ENCODE data around the gene CSMD2.

Gene CSMD2

DNA sequence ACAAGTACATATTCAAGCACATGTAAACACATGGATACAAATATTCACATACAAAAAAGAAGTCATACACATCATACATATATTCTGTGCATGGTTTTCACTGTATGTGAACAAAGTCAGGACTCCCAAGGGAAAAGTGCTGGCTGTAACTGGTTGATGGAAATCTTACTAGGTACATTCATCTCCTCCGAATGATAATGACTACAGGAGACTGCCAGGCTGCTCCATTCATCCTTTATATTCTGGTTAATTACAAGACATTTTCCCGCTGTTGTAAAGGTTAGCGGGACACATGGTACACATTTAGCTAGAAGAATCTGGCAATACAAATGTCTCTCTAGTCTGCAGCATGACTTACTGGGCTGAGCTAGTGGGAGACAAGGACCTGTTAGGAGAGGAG is 327.4 kb downstream of the CSMD2 start:
- no peak overlapping the region for H3K27ac ChIP-seq (ENCODE audit: low read depth, low read length)
- H3K9me3 ChIP-seq (ENCODE audit: low read length), result no peaks in the 10 kb centered on the region
- no peak overlapping the region for H3K9ac ChIP-seq (ENCODE audit: low read length)
- no peak overlapping the region for H3K4me3 ChIP-seq (ENCODE audit: low read depth in 1 of 2, low read length in 2 of 2)
- H3K4me1 ChIP-seq (ENCODE audit: insufficient read depth, low read length), result no peaks in the 10 kb centered on the region
- H3K27me3 ChIP-seq (ENCODE audit: control insufficient read depth in 1 of 2, insufficient read depth in 2 of 2, low read length in 2 of 2), result no peaks in the 10 kb centered on the region
- no peaks in the 10 kb centered on the region for H3K36me3 ChIP-seq (ENCODE audit: insufficient read depth, low read length)

DNA sequence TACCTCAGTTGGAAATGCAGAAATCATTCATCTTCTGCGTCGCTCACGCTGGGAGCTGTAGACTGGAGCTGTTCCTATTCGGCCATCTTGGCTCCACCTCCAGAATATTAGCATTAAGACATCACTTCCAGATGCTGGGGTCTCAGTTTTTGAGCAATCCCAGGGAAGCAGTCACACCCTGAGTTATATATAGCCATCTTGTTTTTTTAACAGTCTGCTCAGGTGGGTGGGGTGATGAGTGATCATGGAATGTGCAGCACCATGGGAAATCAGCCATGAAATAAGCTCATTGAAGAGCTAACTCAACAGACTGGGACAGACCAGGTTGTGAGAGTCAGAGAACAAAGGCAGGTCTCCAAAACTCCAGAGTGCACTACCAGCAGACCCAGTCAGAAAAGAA is 328.1 kb downstream of the CSMD2 start:
- Histone ChIP-seq H3K27me3 (ENCODE audit: control insufficient read depth in 1 of 2, insufficient read depth in 2 of 2, low read length in 2 of 2) (no peaks in the 10 kb centered on the region), H3K27ac (ENCODE audit: low read depth, low read length) (no peak overlapping the region)

DNA sequence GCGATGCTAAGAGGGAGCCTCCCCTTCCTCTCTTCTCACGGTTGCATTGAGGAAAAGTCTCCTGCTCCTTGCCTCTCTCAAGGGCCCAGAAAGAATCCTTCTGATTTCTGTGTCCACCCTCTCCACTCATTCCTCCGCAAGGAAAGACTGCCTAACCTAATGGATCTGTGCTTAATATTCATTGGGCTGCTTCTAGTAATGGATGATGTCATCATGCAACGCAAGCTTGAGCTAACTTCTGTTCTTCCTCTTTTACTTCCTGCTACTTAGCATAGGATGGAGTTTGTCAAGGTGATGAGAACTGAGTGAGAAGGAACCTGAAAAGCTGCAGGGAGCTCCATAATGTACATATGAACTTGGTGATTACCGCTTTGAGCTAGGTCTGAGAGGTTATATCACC is 336.4 kb downstream of the CSMD2 start:
- no peaks in the 10 kb centered on the region for H3K9me3 ChIP-seq (ENCODE audit: low read length)
- no peak overlapping the region for H3K9ac ChIP-seq (ENCODE audit: low read length)
- no peaks in the 10 kb centered on the region for H3K4me1 ChIP-seq (ENCODE audit: insufficient read depth, low read length)
- no peaks in the 10 kb centered on the region for H3K36me3 ChIP-seq (ENCODE audit: insufficient read depth, low read length)
- H3K4me3 ChIP-seq (ENCODE audit: low read depth in 1 of 2, low read length in 2 of 2), result no peak overlapping the region
- H3K27me3 ChIP-seq (ENCODE audit: control insufficient read depth in 1 of 2, insufficient read depth in 2 of 2, low read length in 2 of 2), result no peaks in the 10 kb centered on the region
- no peak overlapping the region for H3K27ac ChIP-seq (ENCODE audit: low read depth, low read length)

More for the DNA sequence above, 328.1 kb downstream of the CSMD2 start:
- Histone ChIP-seq H3K9me3 (ENCODE audit: low read length) (no peaks in the 10 kb centered on the region), H3K4me3 (ENCODE audit: low read depth in 1 of 2, low read length in 2 of 2) (no peak overlapping the region), H3K4me1 (ENCODE audit: insufficient read depth, low read length) (no peaks in the 10 kb centered on the region), H3K36me3 (ENCODE audit: insufficient read depth, low read length) (no peaks in the 10 kb centered on the region), H3K9ac (ENCODE audit: low read length) (no peak overlapping the region)

DNA sequence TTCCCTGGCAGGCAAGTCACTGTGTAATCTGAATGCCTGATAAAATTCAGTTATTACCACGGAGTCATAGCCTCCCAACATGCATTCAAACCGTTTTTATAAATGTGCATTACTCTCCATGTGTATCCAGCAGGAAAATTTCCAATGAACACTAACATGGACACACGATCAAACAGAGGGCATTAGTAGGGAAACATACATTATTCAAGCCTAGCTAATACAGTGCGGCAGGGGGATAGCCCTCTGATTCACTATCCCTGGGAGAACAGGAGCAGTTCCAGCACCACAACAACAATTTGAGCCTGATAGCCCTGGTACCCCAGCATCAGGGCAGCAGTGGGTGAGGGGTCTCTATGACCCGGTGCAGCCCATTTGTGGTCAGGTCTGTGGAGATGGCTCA is 337.0 kb downstream of the CSMD2 start:
- no peak overlapping the region for H3K27ac ChIP-seq (ENCODE audit: low read depth, low read length)
- H3K36me3 ChIP-seq (ENCODE audit: insufficient read depth, low read length), result no peaks in the 10 kb centered on the region
- no peaks in the 10 kb centered on the region for H3K9me3 ChIP-seq (ENCODE audit: low read length)
- no peak overlapping the region for H3K9ac ChIP-seq (ENCODE audit: low read length)
- no peak overlapping the region for H3K4me3 ChIP-seq (ENCODE audit: low read depth in 1 of 2, low read length in 2 of 2)
- H3K4me1 ChIP-seq (ENCODE audit: insufficient read depth, low read length), result no peaks in the 10 kb centered on the region
- no peaks in the 10 kb centered on the region for H3K27me3 ChIP-seq (ENCODE audit: control insufficient read depth in 1 of 2, insufficient read depth in 2 of 2, low read length in 2 of 2)

DNA sequence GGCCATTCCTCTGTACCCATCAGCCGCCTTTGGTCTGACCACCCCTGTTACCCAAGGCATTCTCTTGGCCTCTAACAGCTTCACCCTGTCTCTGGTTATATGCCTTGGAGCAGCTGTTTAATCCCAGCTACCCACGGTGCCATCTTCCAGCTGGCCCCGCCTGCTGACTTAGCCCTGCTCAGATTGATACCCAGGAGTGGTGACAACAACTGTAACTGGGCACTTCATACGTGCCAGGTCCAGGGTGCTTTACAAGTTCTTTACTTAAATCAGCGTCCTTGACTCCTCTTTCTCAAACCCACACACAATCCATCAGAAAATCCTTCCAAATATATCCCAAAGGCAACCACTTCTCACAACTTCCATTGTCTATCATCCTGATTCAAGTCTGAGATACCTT is 338.3 kb downstream of the CSMD2 start:
- no peak overlapping the region for H3K27ac ChIP-seq (ENCODE audit: low read depth, low read length)
- no peak overlapping the region for H3K4me3 ChIP-seq (ENCODE audit: low read depth in 1 of 2, low read length in 2 of 2)
- H3K4me1 ChIP-seq (ENCODE audit: insufficient read depth, low read length), result no peaks in the 10 kb centered on the region
- no peaks in the 10 kb centered on the region for H3K9me3 ChIP-seq (ENCODE audit: low read length)
- no peak overlapping the region for H3K9ac ChIP-seq (ENCODE audit: low read length)
- H3K27me3 ChIP-seq (ENCODE audit: control insufficient read depth in 1 of 2, insufficient read depth in 2 of 2, low read length in 2 of 2), result no peaks in the 10 kb centered on the region
- H3K36me3 ChIP-seq (ENCODE audit: insufficient read depth, low read length), result no peaks in the 10 kb centered on the region

DNA sequence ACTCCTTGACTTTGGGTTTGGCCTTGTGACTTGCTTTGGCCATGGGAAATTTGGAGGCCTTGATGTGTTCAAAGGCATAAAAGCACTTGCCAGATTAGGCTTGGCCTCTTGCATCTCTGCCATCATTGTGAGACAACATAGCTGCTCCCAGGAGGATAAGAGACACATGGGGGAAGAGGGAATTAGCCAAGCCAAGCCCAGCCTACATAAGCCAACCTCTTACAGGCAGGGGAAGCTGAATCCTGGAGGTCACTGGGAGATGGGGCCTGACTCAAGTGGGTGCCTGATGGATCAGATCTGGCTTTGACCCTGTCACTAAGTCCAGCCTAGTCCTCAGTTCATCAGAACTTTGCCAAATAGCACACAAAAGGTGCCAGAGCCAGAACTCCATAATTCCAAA is 338.7 kb downstream of the CSMD2 start:
- no peak overlapping the region for H3K9ac ChIP-seq (ENCODE audit: low read length)
- no peaks in the 10 kb centered on the region for H3K36me3 ChIP-seq (ENCODE audit: insufficient read depth, low read length)
- no peaks in the 10 kb centered on the region for H3K9me3 ChIP-seq (ENCODE audit: low read length)
- H3K4me1 ChIP-seq (ENCODE audit: insufficient read depth, low read length), result no peaks in the 10 kb centered on the region
- no peaks in the 10 kb centered on the region for H3K27me3 ChIP-seq (ENCODE audit: control insufficient read depth in 1 of 2, insufficient read depth in 2 of 2, low read length in 2 of 2)
- H3K4me3 ChIP-seq (ENCODE audit: low read depth in 1 of 2, low read length in 2 of 2), result no peak overlapping the region
- no peak overlapping the region for H3K27ac ChIP-seq (ENCODE audit: low read depth, low read length)

DNA sequence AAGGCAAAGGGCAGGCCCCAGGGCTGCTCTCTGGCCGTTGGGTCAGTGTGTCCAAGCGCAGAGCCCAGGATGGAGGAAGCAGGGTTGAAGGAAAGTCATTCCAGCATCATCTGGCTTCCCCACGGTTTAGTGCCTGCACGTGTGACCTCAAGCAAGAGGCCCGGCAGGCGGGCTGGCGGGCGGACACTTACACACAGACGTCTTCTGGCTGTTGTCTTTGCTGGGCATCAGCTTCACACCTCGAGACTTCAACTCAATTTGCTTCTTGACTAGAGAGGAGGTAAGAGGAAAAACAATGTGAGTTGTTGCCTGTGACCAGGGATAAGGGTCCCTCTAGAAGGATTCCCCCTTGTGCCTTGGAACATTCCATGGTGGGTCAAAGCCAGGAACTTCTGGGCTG is 339.5 kb downstream of the CSMD2 start:
- no peak overlapping the region for H3K27ac ChIP-seq (ENCODE audit: low read depth, low read length)
- no peaks in the 10 kb centered on the region for H3K4me1 ChIP-seq (ENCODE audit: insufficient read depth, low read length)
- H3K4me3 ChIP-seq (ENCODE audit: low read depth in 1 of 2, low read length in 2 of 2), result no peak overlapping the region
- H3K9me3 ChIP-seq (ENCODE audit: low read length), result no peaks in the 10 kb centered on the region
- H3K27me3 ChIP-seq (ENCODE audit: control insufficient read depth in 1 of 2, insufficient read depth in 2 of 2, low read length in 2 of 2), result no peaks in the 10 kb centered on the region
- no peaks in the 10 kb centered on the region for H3K36me3 ChIP-seq (ENCODE audit: insufficient read depth, low read length)
- no peak overlapping the region for H3K9ac ChIP-seq (ENCODE audit: low read length)

DNA sequence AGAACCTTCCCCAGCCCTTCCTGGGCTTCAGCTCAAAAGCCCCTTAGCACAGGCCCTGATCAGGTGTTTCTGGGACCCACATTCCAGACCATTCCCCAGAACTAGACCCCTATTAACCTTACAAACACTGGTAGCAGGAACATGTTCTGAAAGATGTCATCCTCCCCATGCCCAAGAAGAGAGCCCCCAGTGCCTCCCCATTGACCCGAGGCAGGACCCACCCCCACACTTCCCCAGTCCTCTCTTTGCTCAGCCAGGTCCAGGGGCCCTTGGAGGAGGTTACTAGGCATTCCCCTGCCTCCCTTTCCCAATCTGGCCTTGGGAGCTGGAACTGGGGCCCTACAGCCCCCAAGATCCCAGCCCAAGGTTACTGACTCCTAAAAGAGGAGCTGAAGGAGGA is 340.1 kb downstream of the CSMD2 start:
- Histone ChIP-seq H3K9ac (ENCODE audit: low read length) (no peak overlapping the region), H3K4me3 (ENCODE audit: low read depth in 1 of 2, low read length in 2 of 2) (no peak overlapping the region), H3K4me1 (ENCODE audit: insufficient read depth, low read length) (no peaks in the 10 kb centered on the region), H3K9me3 (ENCODE audit: low read length) (no peaks in the 10 kb centered on the region), H3K36me3 (ENCODE audit: insufficient read depth, low read length) (no peaks in the 10 kb centered on the region), H3K27ac (ENCODE audit: low read depth, low read length) (no peak overlapping the region), H3K27me3 (ENCODE audit: control insufficient read depth in 1 of 2, insufficient read depth in 2 of 2, low read length in 2 of 2) (no peaks in the 10 kb centered on the region)

DNA sequence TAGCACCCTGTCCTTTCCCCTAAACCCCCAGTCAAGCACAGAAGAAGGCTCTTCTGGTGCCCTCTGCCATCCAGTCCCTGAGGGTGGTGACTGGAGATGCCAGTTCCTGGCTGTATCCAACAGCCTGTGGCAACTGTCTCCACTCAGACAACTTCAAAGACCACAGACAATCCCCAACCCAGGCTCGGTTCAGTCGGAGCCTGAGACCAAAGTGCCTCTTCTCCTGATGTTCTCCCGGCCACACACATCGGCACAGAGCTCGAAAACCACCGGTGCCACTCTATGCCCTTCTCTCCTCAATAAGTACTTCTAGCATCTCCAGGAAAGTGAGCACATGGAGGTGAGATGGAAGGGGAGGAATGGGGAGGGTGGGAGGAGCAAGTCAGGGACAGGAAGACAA is 340.7 kb downstream of the CSMD2 start:
- Histone ChIP-seq H3K27me3 (ENCODE audit: control insufficient read depth in 1 of 2, insufficient read depth in 2 of 2, low read length in 2 of 2) (no peaks in the 10 kb centered on the region), H3K4me1 (ENCODE audit: insufficient read depth, low read length) (no peaks in the 10 kb centered on the region), H3K9ac (ENCODE audit: low read length) (no peak overlapping the region), H3K27ac (ENCODE audit: low read depth, low read length) (no peak overlapping the region), H3K9me3 (ENCODE audit: low read length) (no peaks in the 10 kb centered on the region), H3K4me3 (ENCODE audit: low read depth in 1 of 2, low read length in 2 of 2) (no peak overlapping the region), H3K36me3 (ENCODE audit: insufficient read depth, low read length) (no peaks in the 10 kb centered on the region)

DNA sequence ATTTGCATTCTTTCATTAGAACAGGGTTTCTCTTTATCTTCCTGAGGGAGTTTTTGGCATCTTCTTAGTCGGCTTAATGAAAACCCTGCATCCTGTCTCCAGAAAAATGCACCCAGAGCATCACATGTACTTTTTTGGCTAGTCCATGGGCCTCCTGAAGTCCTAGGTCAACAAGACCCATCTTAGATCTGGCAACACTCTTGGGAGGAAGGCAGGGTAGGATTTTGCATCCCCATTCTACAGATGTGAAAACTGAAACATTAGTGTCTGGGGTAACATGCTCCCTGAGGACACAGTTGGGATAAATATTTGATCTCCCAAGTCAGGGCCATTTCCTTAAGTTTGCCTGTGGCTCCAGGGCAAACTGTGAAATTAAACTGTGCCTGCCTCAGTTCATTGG is 341.2 kb downstream of the CSMD2 start:
- no peak overlapping the region for H3K4me3 ChIP-seq (ENCODE audit: low read depth in 1 of 2, low read length in 2 of 2)
- H3K4me1 ChIP-seq (ENCODE audit: insufficient read depth, low read length), result no peaks in the 10 kb centered on the region
- H3K36me3 ChIP-seq (ENCODE audit: insufficient read depth, low read length), result no peaks in the 10 kb centered on the region
- no peak overlapping the region for H3K27ac ChIP-seq (ENCODE audit: low read depth, low read length)
- H3K9me3 ChIP-seq (ENCODE audit: low read length), result no peaks in the 10 kb centered on the region
- no peak overlapping the region for H3K9ac ChIP-seq (ENCODE audit: low read length)
- no peaks in the 10 kb centered on the region for H3K27me3 ChIP-seq (ENCODE audit: control insufficient read depth in 1 of 2, insufficient read depth in 2 of 2, low read length in 2 of 2)

DNA sequence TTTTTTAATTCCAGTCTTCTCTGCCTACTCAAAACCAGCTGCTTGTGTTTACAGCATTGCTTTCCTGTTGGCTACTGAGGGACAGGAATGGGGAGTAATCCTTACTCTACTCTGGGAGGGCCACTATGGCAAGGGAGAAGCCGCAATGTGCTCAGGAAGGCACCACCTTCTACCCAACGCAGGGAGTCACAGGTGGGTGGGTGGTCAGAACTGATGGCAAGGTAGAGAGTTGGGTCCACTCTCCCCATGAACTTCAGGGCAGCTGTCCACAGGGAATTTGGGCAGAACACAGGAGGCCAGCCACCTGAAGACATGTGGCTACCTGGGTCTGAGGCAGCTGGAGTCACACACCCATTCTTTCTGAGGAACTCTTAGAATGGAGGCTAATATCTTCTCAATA is 341.6 kb downstream of the CSMD2 start:
- no peaks in the 10 kb centered on the region for H3K36me3 ChIP-seq (ENCODE audit: insufficient read depth, low read length)

DNA sequence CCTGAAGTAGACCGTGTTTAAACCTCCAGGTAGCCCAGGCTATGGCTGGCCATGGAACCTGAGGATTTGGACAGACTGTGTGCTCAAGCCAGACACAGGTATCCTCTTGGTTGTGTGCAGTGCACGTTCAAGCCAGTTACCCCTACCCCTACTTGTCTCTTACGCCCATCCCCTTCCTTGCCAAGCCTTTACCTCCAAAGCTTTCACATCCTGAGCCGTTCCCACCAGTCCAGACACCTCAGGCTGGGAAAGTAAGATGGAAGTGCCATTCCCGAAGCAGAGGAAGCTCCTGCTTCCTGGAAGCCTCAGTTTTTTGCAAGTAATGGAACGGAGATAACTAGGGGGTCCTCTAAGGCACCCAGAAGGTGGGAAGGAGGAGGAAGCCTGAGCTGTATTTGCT is 342.6 kb downstream of the CSMD2 start:
- H3K27me3 ChIP-seq (ENCODE audit: control insufficient read depth in 1 of 2, insufficient read depth in 2 of 2, low read length in 2 of 2), result no peaks in the 10 kb centered on the region
- H3K4me3 ChIP-seq (ENCODE audit: low read depth in 1 of 2, low read length in 2 of 2), result no peak overlapping the region
- no peak overlapping the region for H3K27ac ChIP-seq (ENCODE audit: low read depth, low read length)
- no peaks in the 10 kb centered on the region for H3K36me3 ChIP-seq (ENCODE audit: insufficient read depth, low read length)
- H3K9ac ChIP-seq (ENCODE audit: low read length), result no peak overlapping the region
- H3K4me1 ChIP-seq (ENCODE audit: insufficient read depth, low read length), result no peaks in the 10 kb centered on the region
- no peaks in the 10 kb centered on the region for H3K9me3 ChIP-seq (ENCODE audit: low read length)

More for the DNA sequence above, 341.6 kb downstream of the CSMD2 start:
- Histone ChIP-seq H3K27ac (ENCODE audit: low read depth, low read length) (no peak overlapping the region), H3K4me1 (ENCODE audit: insufficient read depth, low read length) (no peaks in the 10 kb centered on the region), H3K9me3 (ENCODE audit: low read length) (no peaks in the 10 kb centered on the region), H3K27me3 (ENCODE audit: control insufficient read depth in 1 of 2, insufficient read depth in 2 of 2, low read length in 2 of 2) (no peaks in the 10 kb centered on the region), H3K4me3 (ENCODE audit: low read depth in 1 of 2, low read length in 2 of 2) (no peak overlapping the region), H3K9ac (ENCODE audit: low read length) (no peak overlapping the region)
